GM12878 (cell line): Measurements from ENCODE around the gene WFDC8. TPM values are rescaled to one million over a fixed set of nuclear protein-coding genes. Genes with fewer than 3 reads are reported as not detected.

Experiments used
- ATAC-seq: fragments of 200-7000 bp; cut with Tn5 transposase; 3 replicates; pipeline ENCODE4 v1.9.1; 2020; ENCODE audit warnings: mild to moderate bottlenecking, moderate library complexity
- Bru-seq: library from RNA; stranded (reverse); fragments of 400-500 nt; gene quantifications from one replicate; lab custom pipeline; 2021; lab: Mats Ljungman, UMichigan
- BruChase-seq, 2 experiments: library from RNA; stranded (reverse); fragments of 400-500 nt; gene quantifications; one replicate each; lab custom pipeline; 2021; lab: Mats Ljungman, UMichigan
- BruUV-seq: library from RNA; stranded (reverse); fragments of 400-500 nt; replicated peaks from 2 replicates; lab custom pipeline; 2021; lab: Mats Ljungman, UMichigan
- CTCF ChIA-PET: fragments of 300-600 bp; sonication (Branson Sonifier 250); formaldehyde crosslinking; extraction: SDS; loops from one replicate; lab custom pipeline; 2021; ENCODE audit warnings: inconsistent platforms; lab: Yijun Ruan, JAX
- POLR2A ChIA-PET: fragments of 350-600 bp; formaldehyde crosslinking; extraction: SDS; loops from one replicate; lab custom pipeline; 2021; ENCODE audit warnings: inconsistent platforms; lab: Charles Lee
- RAD21 ChIA-PET: fragments of 300-600 bp; sonication (Branson Sonifier 250); formaldehyde crosslinking; loops from one replicate; lab custom pipeline; 2023; ENCODE audit warnings: antibody characterized with exemption; ENCODE audit not compliant: unreplicated experiment; lab: Charles Lee
- SMC1A ChIA-PET: fragments of 300-600 bp; sonication (Branson Sonifier 250); formaldehyde crosslinking; loops from one replicate; lab custom pipeline; 2023; ENCODE audit not compliant: unreplicated experiment, uncharacterized antibody; lab: Charles Lee
- DNase-seq: peaks from one replicate; pipeline ENCODE4 v3.0.0-alpha.2; 2011; ENCODE audit warnings: low read depth, low spot score
- FAIRE-seq: peaks from 3 replicates; lab custom pipeline; 2011; peaks lifted over from hg19 to GRCh38; lab: Jason Lieb, UNC
- H2AFZ ChIP-seq: 2 replicates; pipeline ENCODE4 v1.6.0; 2011; ENCODE audit warnings: low read depth, low read length, control low read depth; ENCODE audit not compliant: control insufficient read depth
- H3K27ac ChIP-seq: 2 replicates; pipeline ENCODE4 v1.5.1; 2011; ENCODE audit warnings: control low read depth; ENCODE audit not compliant: control insufficient read depth, insufficient read depth
- H3K27me3 ChIP-seq, 2 experiments: replicated peaks in 1 of 2; 2 replicates each; pipeline versions ENCODE4 v1.6.0 to v1.6.1; 2011; ENCODE audit warnings: low read length in 1 of 2; ENCODE audit not compliant: control insufficient read depth in 2 of 2, insufficient read depth in 2 of 2
- H3K36me3 ChIP-seq, 2 experiments: 2 replicates each; pipeline ENCODE4 v1.5.1; 2011; ENCODE audit warnings: low read length in 1 of 2; ENCODE audit not compliant: control insufficient read depth in 2 of 2, insufficient read depth in 2 of 2
- H3K4me1 ChIP-seq: 2 replicates; pipeline ENCODE4 v1.6.1; 2011; ENCODE audit warnings: mild to moderate bottlenecking, low read length, moderate library complexity, mixed read lengths; ENCODE audit not compliant: control insufficient read depth, insufficient read depth
- H3K4me2 ChIP-seq: 2 replicates; pipeline ENCODE4 v1.6.0; 2011; ENCODE audit warnings: control low read depth; ENCODE audit not compliant: control insufficient read depth, insufficient read depth
- H3K4me3 ChIP-seq: fragments of 200-600 bp; sonication (generic); 2 replicates; pipeline ENCODE4 v1.5.1; 2016
- H3K79me2 ChIP-seq: 2 replicates; pipeline ENCODE4 v1.6.0; 2011; ENCODE audit warnings: low read length; ENCODE audit not compliant: control insufficient read depth, insufficient read depth
- H3K9ac ChIP-seq: 2 replicates; pipeline ENCODE4 v1.8.0; 2011; ENCODE audit warnings: low read length, control low read depth, mixed read lengths; ENCODE audit not compliant: control insufficient read depth, insufficient read depth
- H3K9me3 ChIP-seq: replicated peaks from 3 replicates; pipeline ENCODE4 v1.5.1; 2011; ENCODE audit warnings: mild to moderate bottlenecking, low read length; ENCODE audit not compliant: control insufficient read depth, insufficient read depth
- H4K20me1 ChIP-seq: 2 replicates; pipeline ENCODE4 v1.6.0; 2011; ENCODE audit not compliant: control insufficient read depth, insufficient read depth
- BMI1 ChIP-seq: fragments of 450-650 bp; IDR thresholded peaks from 2 replicates; pipeline ENCODE4 v1.6.1; 2016; ENCODE audit warnings: mild to moderate bottlenecking, moderate library complexity, borderline replicate concordance
- CEBPB ChIP-seq, 2 experiments: fragments of 150-350 bp in 1 of 2; IDR thresholded peaks; 2 replicates each; pipeline ENCODE4 v1.6.1; 2012 to 2014; ENCODE audit warnings: low read depth in 2 of 2, low read length in 2 of 2, borderline replicate concordance in 1 of 2, inconsistent platforms in 1 of 2
- CREB1 ChIP-seq: IDR thresholded peaks from 2 replicates; pipeline ENCODE4 v1.6.1; 2012; ENCODE audit warnings: low read depth, mild to moderate bottlenecking, inconsistent platforms
- ELK1 ChIP-seq: IDR thresholded peaks from 2 replicates; pipeline ENCODE4 v1.6.1; 2012; ENCODE audit warnings: low read depth, low read length, improper control_type of control experiment
- EP300 ChIP-seq, 2 experiments: fragments of 150-350 bp in 1 of 2; IDR thresholded peaks; 2 replicates each; pipeline ENCODE4 v1.6.1; 2011 to 2012; ENCODE audit warnings: low read depth in 2 of 2, low read length in 2 of 2, borderline replicate concordance in 1 of 2, improper control_type of control experiment in 1 of 2, inconsistent platforms in 1 of 2; ENCODE audit not compliant: control insufficient read depth in 1 of 2
- IRF5 ChIP-seq: fragments of 450-650 bp; IDR thresholded peaks from 2 replicates; pipeline ENCODE4 v1.6.1; 2017; ENCODE audit warnings: borderline replicate concordance
- MEF2B ChIP-seq: fragments of 450-650 bp; IDR thresholded peaks from 2 replicates; pipeline ENCODE4 v1.6.1; 2018; ENCODE audit warnings: mild to moderate bottlenecking, moderate library complexity; ENCODE audit not compliant: partially characterized antibody, poor library complexity, severe bottlenecking
- MTA3 ChIP-seq: IDR thresholded peaks from 2 replicates; pipeline ENCODE4 v1.6.1; 2012; ENCODE audit warnings: low read length, inconsistent platforms, borderline replicate concordance
- MYB ChIP-seq: fragments of 150-350 bp; IDR thresholded peaks from 2 replicates; pipeline ENCODE4 v1.6.1; 2014; ENCODE audit warnings: mild to moderate bottlenecking, low read depth, low read length, borderline replicate concordance
- POLR2AphosphoS2 ChIP-seq: IDR thresholded peaks from 2 replicates; pipeline ENCODE4 v1.6.1; 2011; ENCODE audit warnings: low read depth, mild to moderate bottlenecking, low read length, improper control_type of control experiment, moderate library complexity
- RELA ChIP-seq: fragments of 450-650 bp; IDR thresholded peaks from 2 replicates; pipeline ENCODE4 v1.8.0; 2014; ENCODE audit warnings: borderline replicate concordance; ENCODE audit not compliant: partially characterized antibody
- SIX5 ChIP-seq: IDR thresholded peaks from 2 replicates; pipeline ENCODE4 v1.6.1; 2011; ENCODE audit warnings: mild to moderate bottlenecking, low read depth, low read length, moderate library complexity; ENCODE audit not compliant: severe bottlenecking
- SMAD5 ChIP-seq: IDR thresholded peaks from 2 replicates; pipeline ENCODE4 v1.6.1; 2016; ENCODE audit warnings: antibody characterized with exemption, low read depth
- SMARCA5 ChIP-seq: fragments of 450-650 bp; IDR thresholded peaks from 2 replicates; pipeline ENCODE4 v1.6.1; 2017; ENCODE audit warnings: mild to moderate bottlenecking
- SUZ12 ChIP-seq: fragments of 200-600 bp; sonication (generic); IDR thresholded peaks from one replicate; pipeline ENCODE4 v1.6.1; 2018; ENCODE audit warnings: antibody characterized with exemption, mild to moderate bottlenecking; ENCODE audit not compliant: unreplicated experiment
- TCF7 ChIP-seq: IDR thresholded peaks from 2 replicates; pipeline ENCODE4 v1.6.1; 2014; ENCODE audit warnings: antibody characterized with exemption, borderline replicate concordance
- USF2 ChIP-seq: IDR thresholded peaks from 2 replicates; pipeline ENCODE4 v1.6.1; 2011; ENCODE audit warnings: low read depth, low read length, improper control_type of control experiment, borderline replicate concordance
- YBX1 ChIP-seq: fragments of 450-650 bp; IDR thresholded peaks from 2 replicates; pipeline ENCODE4 v1.6.1; 2016; ENCODE audit warnings: antibody characterized with exemption
- ZNF217 ChIP-seq: fragments of 450-650 bp; IDR thresholded peaks from 2 replicates; pipeline ENCODE4 v1.6.1; 2017; ENCODE audit warnings: antibody characterized with exemption, mild to moderate bottlenecking
- ZNF622 ChIP-seq: fragments of 450-650 bp; IDR thresholded peaks from 2 replicates; pipeline ENCODE4 v1.6.1; 2017; ENCODE audit warnings: mild to moderate bottlenecking, inconsistent platforms
- WGBS: methylation state at CpG from one replicate; pipeline ENCODE4 v1.1.6; 2016; ENCODE audit warnings: low lambda C conversion rate; ENCODE audit not compliant: insufficient replicate concordance, insufficient coverage; ENCODE audit errors: missing lambda C conversion rate; 5-methylcytosine and 5-hydroxymethylcytosine counted together
- in situ Hi-C: fragments of 300-500 bp; cut with MboI; formaldehyde crosslinking; loops from 9 replicates; pipeline ENCODE4 v1.14.3; 2018; ENCODE audit warnings: mixed read lengths
- intact Hi-C: fragments of 100-400 bp; cut with micrococcal nuclease; formaldehyde crosslinking; loops from one replicate; pipeline ENCODE4 v1.14.2; 2022; ENCODE audit not compliant: unreplicated experiment
- long read RNA-seq, 2 experiments: library from polyadenylated mRNA; unstranded; transcript quantifications; one replicate each; pipeline ENCODE4 v2.0.0, GENCODE V29; 2019 to 2020
- polyA minus RNA-seq, 3 experiments: library from RNA; depleted of rRNA, polyadenylated mRNA; stranded (reverse); fragments of >200 nt; gene quantifications; 2 replicates each; pipeline ENCODE4 v1.2.3, GENCODE V29; 2011
- polyA plus RNA-seq, 11 experiments: library from polyadenylated mRNA; depleted of rRNA in 4 of 11; unstranded in 6 of 11; stranded (reverse) in 5 of 11; fragments of >200 nt; fragmentation: Nextera tagmentation in 4 of 11; fragmentation: Illumina TruSeq in 1 of 11; extraction: Ambion mirVana in 4 of 11; extraction: Trizol in 1 of 11; gene quantifications; 1 replicate in 1 of 11; 2 replicates in 10 of 11; pipeline versions ENCODE4 v1.2.1 to v1.2.3, GENCODE V29; 2011 to 2016; ENCODE audit warnings: inconsistent platforms in 2 of 11, missing spikeins in 2 of 11, low read depth in 1 of 11
- total RNA-seq, 4 experiments: library from RNA; depleted of rRNA in 3 of 4; stranded (reverse); fragments of >200 nt in 3 of 4; fragmentation: Illumina TruSeq in 1 of 4; extraction: Trizol in 1 of 4; gene quantifications; 2 replicates each; pipeline versions ENCODE4 v1.2.1 to v1.2.3, GENCODE V29; 2013 to 2021

WFDC8 gene
- not detected in 2 replicates for total RNA-seq (2013; cell fraction: nucleolus; rRNA removed)
- not detected in 2 replicates for total RNA-seq (2014; rRNA removed)
- not detected in 2 replicates for total RNA-seq (2014; rRNA removed; fragmentation: Illumina TruSeq; extraction: Trizol)
- total RNA-seq (2021) = not detected in 2 replicates
- polyA plus RNA-seq (2011; ENCODE audit: low read depth) = not detected
- not detected in 2 replicates for polyA plus RNA-seq (2011; rRNA removed)
- polyA plus RNA-seq (2011; cell fraction: cytosol; rRNA removed) = not detected in 2 replicates
- not detected in 2 replicates for polyA plus RNA-seq (2011; cell fraction: nucleus; rRNA removed)
- not detected in 2 replicates for polyA plus RNA-seq (2012)
- polyA plus RNA-seq (2014; fragmentation: Illumina TruSeq; extraction: Trizol) = not detected in 2 replicates
- polyA plus RNA-seq (2014; fragmentation: Nextera tagmentation; extraction: Ambion mirVana) = not detected
- not detected in 2 replicates for polyA plus RNA-seq (2014; rRNA removed)
- polyA plus RNA-seq (2016; fragmentation: Nextera tagmentation; extraction: Ambion mirVana) = not detected
- polyA minus RNA-seq (2011; rRNA and poly(A)+ RNA removed) = not detected in 2 replicates
- polyA minus RNA-seq (2011; cell fraction: cytosol; rRNA and poly(A)+ RNA removed) = not detected in 2 replicates
- not detected in 2 replicates for polyA minus RNA-seq (2011; cell fraction: nucleus; rRNA and poly(A)+ RNA removed)
- not detected for Bru-seq, nascent RNA
- not detected for BruChase-seq, experiment 1, labeled RNA remaining after a 6-hour chase
- not detected for BruChase-seq, experiment 2, labeled RNA remaining after a 2-hour chase
- long read RNA-seq, experiment 1 = 0 reads
- long read RNA-seq, experiment 2 = 0 reads

GRCh38 chr20:45579184-45579583 lies at the start of gene WFDC8:
Gene WFDC8, minus strand, starts transcription at chr20:45579284. Its CDS starts 37 bp downstream, at chr20:45579247.
- FAIRE-seq (no peak), ATAC-seq (no peak), DNase-seq (no peak)
- ChIA-PET CTCF (no interaction called here), POLR2A (no interaction called here), SMC1A (no interaction called here), RAD21 (no interaction called here)
- in situ Hi-C loops (no loop called here), intact Hi-C loops (no loop called here)
- Histone ChIP-seq H4K20me1 (no peaks in the 10 kb centered on the region), H3K79me2 (no peaks in the 10 kb centered on the region), H2AFZ (no peak within 1 kb of the TSS), H3K9me3 (no peaks in the 10 kb centered on the region), H3K27me3 (peaks cover 0 to 3% of the 10 kb centered on the region in 2 experiments; a peak in 2 of 4 replicates), H3K9ac (no peak within 1 kb of the TSS), H3K4me2 (no peak within 1 kb of the TSS), H3K27ac (no peak within 1 kb of the TSS), H3K4me1 (no peaks in the 10 kb centered on the region), H3K36me3 (no peaks in the 10 kb centered on the region), H3K4me3 (no peak within 1 kb of the TSS)
- WGBS = 26% methylated on average over 4 of the region's 4 CpGs
- BruUV-seq = no TSS peak
- TF ChIP-seq ZNF622 (no peak), ELK1 (no peak), SUZ12 (no peak), POLR2AphosphoS2 (no peak), MEF2B (no peak), BMI1 (no peak), SIX5 (no peak), MYB (no peak), EP300 (IDR thresholded peaks at IDR 0.05; ENCODE audit: borderline replicate concordance in 1 of 2, control insufficient read depth in 1 of 2, low read depth in 2 of 2, low read length in 2 of 2) (no peak), IRF5 (no peak), YBX1 (no peak), MTA3 (no peak), RELA (no peak), TCF7 (no peak), SMAD5 (no peak), SMARCA5 (no peak), CEBPB (IDR thresholded peaks at IDR 0.05; ENCODE audit: borderline replicate concordance in 1 of 2, low read depth in 2 of 2, low read length in 2 of 2) (no peak), CREB1 (no peak), USF2 (no peak), ZNF217 (no peak)
